ENCODE data around the gene DENND1C.

The DENND1C gene

DNA sequence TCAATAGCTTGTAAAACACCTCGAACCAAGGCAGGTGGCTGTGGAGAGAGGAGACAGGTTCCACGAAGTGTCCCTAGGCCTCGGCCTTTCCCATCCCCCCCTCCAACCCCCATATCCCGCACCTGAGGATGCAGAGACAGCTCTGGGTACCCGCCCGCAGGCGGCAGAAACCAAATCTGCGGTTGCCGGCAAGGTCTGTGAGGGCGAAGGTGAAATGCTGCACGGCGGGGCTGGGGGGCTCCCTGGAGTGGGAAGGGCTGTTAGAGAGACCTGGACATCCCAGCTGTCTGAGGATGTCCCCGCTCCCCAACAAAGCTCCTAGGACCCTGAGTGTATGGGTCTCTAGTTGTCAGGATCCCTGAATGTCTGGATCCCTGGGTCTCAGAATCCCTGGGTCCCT is 2.8 kb downstream of the DENND1C start:
- DNase-seq (ENCODE audit: low read depth): no peak

DNA sequence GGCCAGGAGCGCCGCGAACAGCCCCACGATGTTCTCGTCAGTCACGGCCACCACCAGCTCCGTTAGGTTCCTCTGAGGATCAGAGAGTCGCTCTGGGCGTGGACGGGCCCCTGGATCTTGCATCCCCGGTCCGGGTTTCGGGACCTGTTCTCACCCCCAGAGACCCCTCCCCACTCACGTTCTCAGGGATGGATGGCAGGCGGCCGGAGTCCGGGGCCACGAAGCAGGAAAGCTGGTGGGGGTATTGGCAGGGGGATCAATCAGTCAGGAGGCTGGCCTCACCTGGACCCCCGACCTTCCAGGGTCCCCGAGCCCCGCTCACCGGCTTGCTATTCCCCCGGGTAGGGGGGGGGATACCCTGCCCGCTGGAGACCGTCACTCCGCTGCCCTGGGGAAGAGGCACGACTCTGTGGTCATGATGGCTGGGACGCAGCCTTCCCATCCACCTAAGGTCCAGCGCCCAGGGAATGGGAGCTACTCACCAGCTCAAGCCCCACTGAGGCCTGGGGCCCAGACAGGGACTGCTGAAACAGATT is 4.6 kb downstream of the DENND1C start:
- DNase-seq (ENCODE audit: low read depth): no peak

DNA sequence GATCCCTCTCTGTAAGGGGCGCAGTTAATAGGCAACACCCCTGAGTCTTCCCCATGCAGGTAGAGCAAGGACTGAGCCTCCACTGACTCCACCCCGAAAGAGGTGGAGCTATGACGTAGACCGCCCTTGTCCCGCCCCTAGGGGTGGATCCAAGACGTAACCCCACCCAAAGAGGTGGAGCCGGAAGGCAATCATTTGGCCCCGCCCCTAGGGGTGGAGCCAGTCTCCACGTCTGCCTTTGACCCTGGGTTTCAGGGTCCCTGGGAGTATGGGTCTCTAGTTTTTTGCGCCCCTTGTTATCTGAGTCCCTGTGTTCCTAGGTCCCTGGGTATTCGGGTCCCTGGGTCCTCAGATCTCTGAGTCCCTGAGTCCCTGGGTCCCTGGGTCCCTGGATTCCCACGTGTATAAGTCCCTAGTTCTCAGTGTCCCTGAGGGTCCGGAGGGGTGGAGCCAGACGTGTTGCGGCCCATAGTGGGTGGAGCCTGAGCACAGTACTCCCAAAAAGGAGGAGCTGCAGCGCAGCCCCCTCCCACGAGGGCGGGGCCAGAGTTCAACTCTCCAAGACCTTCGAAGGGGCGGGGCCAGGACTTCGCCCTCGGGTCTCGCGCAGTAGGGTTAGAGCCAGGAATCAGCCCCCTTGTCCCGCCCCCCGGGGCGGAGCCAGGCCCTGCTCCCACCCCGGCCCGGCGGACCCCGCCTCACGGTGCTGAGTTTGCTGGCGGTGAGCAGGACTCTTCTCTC is 5.3 kb downstream of the DENND1C start:
- no peak for DNase-seq (ENCODE audit: low read depth)

DNA sequence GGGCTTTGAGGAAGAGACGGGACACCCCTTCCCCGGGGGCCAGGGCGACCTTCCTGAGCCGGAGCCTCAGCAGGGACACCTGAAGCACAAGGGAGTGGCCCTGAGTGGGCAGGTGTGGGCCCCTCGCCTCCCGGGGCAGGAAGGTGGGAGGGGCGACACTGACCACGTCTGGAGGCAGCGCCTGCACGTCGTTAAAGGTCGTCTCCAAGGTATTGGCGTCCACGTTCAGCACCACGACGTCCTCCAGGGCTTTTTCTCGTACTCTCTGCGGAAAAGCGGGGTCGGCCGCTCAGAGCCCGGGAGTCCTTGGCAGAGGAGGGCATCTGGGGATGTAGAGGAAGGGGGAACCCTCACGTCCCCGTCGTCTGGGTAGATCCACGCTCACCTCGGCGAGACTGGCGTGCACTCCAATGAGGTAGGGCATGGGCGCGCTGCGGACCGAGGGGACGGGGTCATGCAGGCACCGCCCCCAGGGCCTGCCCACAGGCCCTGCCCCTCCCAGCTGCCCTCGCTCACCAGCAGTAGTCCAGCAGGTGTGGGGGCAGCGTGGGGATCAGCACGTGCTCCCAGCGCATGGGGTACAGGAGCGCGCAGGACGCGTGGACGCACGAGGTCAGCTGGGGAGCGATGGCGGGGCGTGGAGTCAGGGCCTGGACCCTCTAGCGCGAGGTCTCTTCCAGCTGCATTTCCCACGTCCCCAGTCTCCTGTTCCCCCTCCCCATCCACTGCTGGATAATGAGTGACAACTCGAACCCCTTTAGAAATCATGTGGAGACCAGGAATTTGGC is 6.1 kb downstream of the DENND1C start:
- DNase-seq (ENCODE audit: low read depth): no peak

DNA sequence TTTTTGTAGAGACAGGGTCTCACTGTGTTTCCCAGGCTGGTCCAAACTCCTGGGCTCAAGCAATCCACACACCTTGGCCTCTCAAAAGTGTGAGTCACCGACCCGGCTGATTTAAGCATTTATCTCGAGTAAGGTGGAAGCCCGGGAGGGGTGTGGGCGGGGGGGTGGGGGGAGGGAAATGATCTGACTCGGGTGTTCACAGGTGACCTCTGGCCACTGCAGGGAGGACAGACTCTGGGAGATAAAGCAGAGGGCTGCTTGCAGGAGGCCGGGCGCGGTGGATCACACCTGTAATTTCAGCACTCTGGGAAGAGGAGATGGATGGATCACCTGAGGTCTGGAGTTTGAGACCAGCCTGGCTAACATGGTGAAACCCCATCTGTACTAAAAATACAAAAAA is 7.9 kb downstream of the DENND1C start:
- no peak for DNase-seq (ENCODE audit: low read depth)

DNA sequence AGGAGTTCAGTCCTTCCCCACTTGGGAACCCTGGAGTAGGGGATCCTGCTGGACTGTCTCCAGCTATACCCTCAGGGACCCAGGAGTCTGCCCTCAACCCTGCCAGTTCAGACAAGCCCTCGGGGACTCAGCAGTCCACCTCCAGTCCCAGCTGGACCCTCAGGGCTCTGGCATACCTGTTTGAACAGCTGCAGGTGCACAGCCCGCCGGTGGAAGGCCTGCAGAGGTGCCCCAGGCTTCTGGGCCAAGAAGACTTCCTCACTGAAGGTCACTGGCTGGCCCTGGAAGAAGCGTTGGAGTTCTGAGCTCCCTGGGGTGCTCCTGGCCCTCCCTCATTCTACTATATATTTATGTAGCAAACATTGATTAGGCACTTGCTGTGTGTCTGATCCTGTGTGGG is 8.9 kb downstream of the DENND1C start:
- DNase-seq (ENCODE audit: low read depth): no peak

DNA sequence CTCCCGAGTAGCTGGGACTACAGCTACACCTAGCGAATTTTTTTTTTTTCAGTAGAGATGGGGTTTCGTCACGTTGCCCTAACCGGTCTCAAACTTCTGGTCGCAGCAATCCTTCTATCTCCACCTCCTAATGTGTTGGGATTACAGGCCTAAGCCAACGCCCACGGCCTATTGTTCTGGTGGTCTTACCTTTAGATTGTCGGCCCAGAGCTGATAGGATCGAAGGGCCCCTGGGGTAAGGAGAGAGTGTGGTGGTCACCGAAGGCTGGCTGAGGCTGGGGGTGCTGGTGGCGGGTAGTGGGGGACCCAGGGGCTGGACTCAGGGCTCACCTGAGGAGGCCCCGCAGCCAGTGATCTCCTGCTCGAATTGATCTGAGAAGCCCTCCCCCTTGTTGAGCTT is 10.5 kb downstream of the DENND1C start:
- no peak for DNase-seq (ENCODE audit: low read depth)

DNA sequence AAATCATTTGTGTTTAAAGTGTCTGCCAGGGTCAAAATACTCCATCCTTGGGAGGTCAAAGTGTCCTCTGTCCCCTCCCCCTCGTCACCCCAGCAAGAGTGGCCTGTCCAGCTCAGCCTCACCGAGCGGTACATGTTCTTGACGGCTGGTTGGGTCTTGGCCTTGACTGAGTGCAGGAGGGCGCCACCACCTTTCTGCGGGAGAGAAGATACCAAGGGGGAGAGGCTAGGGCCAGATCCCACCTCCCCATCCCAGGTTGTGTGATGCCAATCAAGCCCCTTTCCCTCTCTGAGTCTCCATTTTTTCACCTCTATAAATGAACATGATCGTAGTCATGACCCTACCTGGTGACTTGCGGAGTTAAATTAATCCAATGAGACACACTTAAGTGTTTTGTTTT is 11.4 kb downstream of the DENND1C start:
- DNase-seq (ENCODE audit: low read depth): no peak

DNA sequence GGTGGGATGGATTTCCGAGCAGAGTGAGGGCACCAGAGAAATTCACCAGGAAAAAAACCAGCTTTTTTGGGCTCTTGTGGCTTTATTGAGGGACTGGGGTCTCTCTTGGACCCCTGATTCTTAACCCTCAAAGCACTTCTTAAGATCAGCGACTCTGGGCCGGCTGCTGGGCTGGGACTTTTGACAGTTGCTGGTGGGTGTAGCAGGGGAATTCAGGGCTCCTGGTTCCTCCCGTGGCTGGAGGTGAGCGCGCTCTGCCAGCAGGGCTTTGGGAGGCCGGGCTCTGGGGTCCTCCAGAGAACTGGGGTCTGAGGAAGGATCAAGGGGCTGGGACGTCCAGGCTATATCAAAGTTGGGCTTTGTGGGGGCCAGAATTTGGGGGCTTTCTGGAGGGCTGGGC is 14.2 kb downstream of the DENND1C start:
- DNase-seq (ENCODE audit: low read depth): no peak

DNA sequence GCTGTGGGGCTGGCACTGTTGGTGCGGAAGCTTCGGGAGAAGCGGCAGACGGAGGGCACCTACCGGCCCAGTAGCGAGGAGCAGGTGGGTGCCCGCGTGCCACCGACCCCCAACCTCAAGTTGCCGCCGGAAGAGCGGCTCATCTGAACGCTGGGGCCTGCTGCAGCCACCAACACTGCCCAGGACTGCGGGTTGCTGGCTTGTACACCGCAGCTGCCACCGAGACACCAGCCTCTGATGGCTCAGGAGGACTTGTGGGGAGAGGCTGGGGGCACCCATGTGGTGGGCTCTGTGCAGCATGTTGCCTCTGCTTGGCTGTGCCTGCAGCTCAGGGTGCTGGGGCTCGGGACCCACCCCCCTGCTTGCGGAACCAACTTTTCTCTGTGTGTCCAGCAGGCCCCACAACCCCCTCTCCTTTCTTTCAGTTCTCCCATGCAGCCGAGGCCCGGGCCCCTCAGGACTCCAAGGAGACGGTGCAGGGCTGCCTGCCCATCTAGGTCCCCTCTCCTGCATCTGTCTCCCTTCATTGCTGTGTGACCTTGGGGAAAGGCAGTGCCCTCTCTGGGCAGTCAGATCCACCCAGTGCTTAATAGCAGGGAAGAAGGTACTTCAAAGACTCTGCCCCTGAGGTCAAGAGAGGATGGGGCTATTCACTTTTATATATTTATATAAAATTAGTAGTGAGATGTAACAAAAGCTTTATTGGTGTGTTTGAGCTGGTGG is 14.9 kb downstream of the DENND1C start:
- no peak for DNase-seq (ENCODE audit: low read depth)

DNA sequence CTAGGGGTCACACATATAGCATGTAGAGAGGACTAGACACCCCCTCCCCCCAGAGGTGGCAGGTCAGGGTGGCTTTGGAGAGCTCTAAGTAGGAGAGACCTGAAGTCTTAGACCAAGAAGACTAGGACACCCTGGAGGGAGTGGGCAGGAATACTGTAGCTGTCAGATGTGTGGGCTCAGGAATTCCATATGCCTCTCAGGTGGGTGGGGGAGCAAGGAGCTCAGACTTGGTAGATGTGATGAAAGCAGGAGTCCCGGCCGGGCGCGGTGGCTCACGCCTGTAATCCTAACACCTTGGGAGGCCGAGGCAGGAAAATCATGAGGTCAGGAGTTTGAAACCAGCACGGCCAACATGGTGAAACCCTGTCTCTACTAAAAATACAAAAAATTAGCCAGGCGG is 15.9 kb downstream of the DENND1C start:
- DNase-seq (ENCODE audit: low read depth): no peak

DNA sequence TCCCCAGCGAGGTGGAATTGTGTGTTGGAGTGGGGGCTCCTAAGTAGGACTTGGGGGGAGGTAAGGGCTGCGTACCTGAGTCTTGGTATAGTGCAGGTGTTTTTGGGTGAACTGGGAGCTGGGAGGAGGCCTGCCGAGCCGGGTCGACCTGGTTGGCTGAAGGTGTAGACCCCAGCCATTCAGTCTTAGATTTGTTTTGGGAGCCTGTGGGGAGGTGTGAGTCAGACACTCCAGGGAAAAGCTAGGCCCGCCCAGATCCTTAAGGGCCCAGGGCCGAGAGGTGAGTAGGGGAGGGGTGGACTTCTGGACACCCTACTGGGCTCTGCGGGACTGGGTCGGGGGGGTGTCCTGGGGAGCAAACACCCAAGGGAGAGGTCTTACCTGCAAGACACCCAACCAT is 16.6 kb downstream of the DENND1C start:
- DNase-seq (ENCODE audit: low read depth): no peak

DNA sequence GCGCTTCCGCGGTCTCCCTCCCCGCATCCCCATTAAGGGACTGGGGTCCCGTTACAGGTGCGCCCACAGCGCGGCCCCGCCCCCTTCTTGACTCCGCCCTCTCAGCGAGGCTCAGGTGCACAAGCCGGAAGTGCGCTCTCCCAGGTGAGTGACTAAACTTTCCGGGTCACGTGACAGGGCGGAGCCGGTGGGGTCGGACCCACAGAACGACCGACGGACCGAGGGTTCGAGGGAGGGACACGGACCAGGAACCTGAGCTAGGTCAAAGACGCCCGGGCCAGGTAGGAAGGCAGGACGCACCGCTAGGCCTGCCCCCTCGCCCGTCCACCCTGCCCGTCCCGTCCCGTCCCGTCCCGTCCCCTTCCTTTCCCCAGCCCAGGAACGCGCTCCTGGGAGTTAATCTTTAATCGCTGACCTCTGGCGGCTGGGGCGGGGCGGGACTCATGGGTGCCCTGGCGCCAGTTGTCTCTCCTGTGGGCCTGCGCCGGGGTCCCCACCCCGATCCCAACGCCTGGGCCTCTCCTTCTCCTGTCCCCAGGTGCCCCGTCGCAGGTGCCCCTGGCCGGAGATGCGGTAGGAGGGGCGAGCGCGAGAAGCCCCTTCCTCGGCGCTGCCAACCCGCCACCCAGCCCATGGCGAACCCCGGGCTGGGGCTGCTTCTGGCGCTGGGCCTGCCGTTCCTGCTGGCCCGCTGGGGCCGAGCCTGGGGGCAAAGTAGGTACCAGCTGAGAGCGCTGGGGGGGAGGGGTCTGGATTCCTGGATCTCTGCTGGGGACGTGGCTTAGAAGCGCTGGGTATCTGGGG is 17.3 kb downstream of the DENND1C start, which contains the start of gene CRB3:
CRB3 (plus strand) TSS at position 202 of the 804 bp plus-strand sequence; CDS start at position 633, 431 bp downstream.
- DNase-seq (ENCODE audit: low read depth): no peak

DNA sequence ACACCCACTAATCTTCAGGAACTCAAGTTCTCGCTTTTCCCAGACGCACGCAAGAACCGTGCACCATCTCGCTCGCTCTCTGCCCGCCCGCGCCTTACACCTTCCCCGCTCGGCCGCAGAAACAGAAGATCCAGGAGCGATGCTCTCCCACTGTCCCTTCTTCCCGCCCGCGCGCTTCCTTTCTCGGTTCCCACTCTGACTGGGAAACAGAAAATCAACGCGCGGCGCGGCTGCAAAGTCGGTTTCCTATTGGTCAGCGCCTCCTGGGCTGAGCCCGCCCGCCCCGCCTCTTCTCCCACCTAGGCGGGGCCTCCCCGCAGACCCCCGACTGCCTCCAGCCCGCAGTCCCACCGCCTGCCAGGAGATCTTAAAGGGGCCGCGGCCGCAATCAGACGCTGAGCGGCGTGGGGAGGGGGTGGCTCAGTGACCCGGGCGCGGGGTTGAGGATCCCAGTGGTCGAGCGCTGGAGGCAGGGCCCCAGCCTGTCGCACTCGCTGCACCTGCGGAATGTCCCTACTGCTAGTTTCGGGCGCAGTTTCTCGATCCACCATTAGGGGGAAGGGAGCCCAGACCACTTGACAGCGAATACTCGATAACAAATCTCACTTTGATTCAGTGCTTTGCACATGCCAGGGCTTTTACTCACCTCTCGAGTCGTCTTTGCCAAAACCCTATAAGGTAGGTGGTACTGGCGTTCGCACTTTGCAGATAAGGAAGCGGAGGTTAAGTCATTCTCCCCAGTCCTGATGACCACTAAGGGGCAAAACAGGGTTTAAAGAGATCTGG is 21.3 kb downstream of the DENND1C start:
- peak; percentile 81 for DNase-seq (ENCODE audit: low read depth)

DNA sequence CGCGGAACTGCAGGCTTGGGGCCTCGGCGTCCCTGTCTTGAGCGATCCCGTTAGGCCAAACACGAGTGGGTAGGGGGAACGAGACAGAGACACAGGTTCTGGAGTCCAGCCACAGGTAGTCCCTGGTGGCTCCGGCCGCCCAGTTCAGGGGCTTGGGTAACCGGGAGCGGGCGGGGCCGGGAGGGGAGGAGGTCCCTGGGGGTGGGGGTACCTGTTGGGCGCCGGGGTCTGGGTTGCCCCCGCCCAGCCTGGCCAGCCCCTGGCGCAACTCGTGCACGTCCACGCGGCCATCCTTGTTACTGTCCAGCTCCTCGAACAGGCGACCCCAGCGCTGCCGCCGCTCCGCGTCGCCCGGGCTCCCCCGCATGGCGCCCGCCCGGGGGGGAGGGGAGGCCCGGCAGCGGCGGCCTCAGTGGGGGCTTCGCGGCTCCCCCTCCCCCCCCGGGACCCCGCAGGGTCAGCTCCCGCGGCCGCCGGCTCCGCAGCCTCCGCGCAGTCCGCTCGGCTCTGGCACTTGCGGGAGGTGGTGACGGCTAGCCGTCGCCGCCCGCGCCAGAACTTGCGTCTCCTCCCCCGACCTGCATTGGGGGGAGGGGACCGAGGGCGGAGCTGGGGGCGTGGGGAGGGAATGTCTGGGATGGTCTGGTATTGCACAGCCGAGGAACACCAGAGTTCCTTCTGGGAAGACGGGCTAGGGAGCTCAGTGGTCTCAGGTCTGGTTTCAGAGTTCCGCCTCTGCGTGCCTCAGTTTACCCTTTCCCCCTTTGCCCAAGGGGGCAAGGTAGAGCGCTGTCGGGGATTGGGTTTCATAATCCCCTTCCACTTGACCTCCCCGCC is 22.1 kb downstream of the DENND1C start, which contains the start of gene SLC25A23:
SLC25A23 (minus strand) TSS at position 531 of the 837 bp plus-strand sequence; CDS start at position 367, 164 bp downstream.
- peak; percentile 4 for DNase-seq (ENCODE audit: low read depth)

DNA sequence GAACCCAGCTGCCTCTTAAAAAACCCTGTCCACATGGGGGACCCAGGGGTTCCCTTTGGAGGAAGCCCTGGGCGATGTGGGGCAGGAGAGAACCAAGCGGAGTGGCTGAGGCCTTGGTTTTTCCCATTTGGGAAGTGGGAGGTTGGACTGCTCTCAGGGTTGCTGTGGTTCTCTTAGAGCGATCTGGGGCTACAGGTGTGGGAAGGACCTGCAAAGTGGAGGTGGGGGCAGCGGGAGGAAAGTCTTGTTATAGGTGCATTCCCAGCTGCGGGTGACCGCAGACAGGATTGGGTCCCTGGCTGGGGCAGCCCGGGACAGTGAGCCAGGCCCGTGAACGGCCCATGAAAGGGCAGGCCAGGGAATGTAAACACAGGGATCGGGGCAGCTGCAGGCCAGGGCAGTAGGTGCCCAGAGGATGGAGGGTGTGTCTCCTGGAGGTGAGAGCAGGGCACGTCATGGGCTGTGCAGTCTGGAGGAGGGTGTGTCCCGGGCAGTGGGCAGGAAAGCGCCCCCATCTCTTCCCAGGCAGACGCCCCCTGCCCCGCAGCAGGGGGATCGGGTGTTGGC is 22.8 kb downstream of the DENND1C start:
- DNase-seq (ENCODE audit: low read depth): no peak

DNA sequence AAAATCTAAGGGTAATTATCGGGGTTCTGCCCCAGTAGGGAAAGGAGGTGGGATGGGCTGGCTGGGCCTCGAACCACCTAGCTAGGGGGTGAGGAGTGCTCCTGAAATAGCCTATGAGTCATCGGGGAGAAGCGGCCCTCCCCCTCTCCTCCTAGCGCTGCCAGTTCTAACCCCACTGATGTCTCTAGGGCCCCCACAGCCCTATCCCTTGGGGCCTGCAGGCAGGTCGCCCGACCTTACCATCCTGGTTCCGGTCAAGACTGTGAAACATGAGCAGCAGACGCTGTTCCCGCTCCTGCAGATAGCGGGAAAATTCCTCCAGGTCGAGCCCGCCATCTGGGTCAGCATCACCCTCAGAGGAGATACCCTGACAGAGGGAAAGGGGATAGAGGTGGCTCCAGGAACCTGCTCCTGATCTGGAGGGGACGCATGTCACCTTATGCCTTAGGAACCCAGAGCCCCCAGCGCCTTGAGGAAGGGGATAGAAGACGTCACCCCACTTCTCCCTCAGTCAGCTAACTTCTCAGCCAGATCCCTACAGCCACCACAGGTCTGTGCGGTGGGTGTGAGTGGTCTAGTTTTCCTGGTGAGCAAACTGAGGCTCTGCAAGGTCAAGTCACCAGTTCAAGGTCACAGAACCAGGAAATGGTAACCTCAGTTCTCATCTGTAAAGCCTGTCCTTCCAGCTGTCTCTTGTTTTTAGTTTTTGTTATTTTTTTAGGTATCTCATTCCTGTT is 23.5 kb downstream of the DENND1C start:
- DNase-seq (ENCODE audit: low read depth): no peak

DNA sequence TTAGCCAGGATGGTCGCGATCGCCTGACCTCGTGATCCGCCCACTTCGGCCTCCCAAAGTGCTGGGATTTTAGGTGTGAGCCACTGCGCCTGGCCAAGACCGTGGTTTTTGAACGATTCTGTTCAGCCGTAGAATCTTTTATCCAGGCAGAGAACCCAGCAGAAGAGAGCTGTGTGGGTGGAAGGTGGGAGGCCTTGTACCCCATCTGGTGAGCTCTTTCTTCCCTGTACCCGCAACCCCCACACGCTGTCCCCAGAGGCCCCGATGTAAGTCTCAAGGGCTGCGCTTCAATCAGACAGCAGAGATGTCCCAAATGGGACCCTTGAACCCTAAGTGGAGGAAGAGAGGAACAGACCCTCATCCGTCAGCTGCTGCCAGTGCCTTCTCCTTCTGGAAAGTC is 25.7 kb downstream of the DENND1C start:
- no peak for DNase-seq (ENCODE audit: low read depth)
